Measurements from ENCODE around the gene ALPK3. TPM values are rescaled to one million over a fixed set of nuclear protein-coding genes. Genes with fewer than 3 reads are reported as not detected.

ALPK3 gene
- total RNA-seq, 1 experiment from 2014 or later, result 17.7 TPM

GRCh38 chr15:84846269-84846668 lies 29.1 kb downstream of the ALPK3 start:
- no peak overlapping the region for H3K27ac Mint-ChIP-seq
- no peak overlapping the region for H3K23ac ChIP-seq (ENCODE audit: insufficient read length, low read depth, low read length)
- peaks cover 13 to 27% (median 18%) of the 10 kb centered on the region in 3 experiments for H3K36me3 Mint-ChIP-seq (ENCODE audit: insufficient read depth in 1 of 3, low read depth in 3 of 3)
- DNase-seq, result no peak
- no peak overlapping the region for H2BK12ac ChIP-seq (ENCODE audit: insufficient read length, low read depth, low read length)
- peaks cover under 1 to 2% of the 10 kb centered on the region in 2 experiments; a peak in 2 of 4 replicates for H3K4me1 Mint-ChIP-seq
- TF ChIP-seq, protein P1, sequence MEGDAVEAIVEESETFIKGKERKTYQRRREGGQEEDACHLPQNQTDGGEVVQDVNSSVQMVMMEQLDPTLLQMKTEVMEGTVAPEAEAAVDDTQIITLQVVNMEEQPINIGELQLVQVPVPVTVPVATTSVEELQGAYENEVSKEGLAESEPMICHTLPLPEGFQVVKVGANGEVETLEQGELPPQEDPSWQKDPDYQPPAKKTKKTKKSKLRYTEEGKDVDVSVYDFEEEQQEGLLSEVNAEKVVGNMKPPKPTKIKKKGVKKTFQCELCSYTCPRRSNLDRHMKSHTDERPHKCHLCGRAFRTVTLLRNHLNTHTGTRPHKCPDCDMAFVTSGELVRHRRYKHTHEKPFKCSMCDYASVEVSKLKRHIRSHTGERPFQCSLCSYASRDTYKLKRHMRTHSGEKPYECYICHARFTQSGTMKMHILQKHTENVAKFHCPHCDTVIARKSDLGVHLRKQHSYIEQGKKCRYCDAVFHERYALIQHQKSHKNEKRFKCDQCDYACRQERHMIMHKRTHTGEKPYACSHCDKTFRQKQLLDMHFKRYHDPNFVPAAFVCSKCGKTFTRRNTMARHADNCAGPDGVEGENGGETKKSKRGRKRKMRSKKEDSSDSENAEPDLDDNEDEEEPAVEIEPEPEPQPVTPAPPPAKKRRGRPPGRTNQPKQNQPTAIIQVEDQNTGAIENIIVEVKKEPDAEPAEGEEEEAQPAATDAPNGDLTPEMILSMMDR (conservative IDR thresholded peaks at IDR 0.05), result no peak
- no peak overlapping the region for H4K5ac ChIP-seq (ENCODE audit: insufficient read length, low read depth, low read length)
- no peak overlapping the region for H2BK20ac ChIP-seq (ENCODE audit: low read depth, low read length, poor library complexity, severe bottlenecking)
- H3K9me3 ChIP-seq (ENCODE audit: control insufficient read depth, low read depth, low read length), result no peaks in the 10 kb centered on the region
- H3K4me2 ChIP-seq (ENCODE audit: insufficient read depth, insufficient read length, low read length), result no peak overlapping the region
- no peak overlapping the region for H3K18ac ChIP-seq (ENCODE audit: insufficient read length, low read depth, low read length)
- no peak overlapping the region for H3K56ac ChIP-seq (ENCODE audit: insufficient read length, low read depth, low read length)
- H3K4me3 Mint-ChIP-seq, result no peak overlapping the region
- H4K91ac ChIP-seq (ENCODE audit: insufficient read length, low read depth, low read length), result no peak overlapping the region
- H3K9ac ChIP-seq (ENCODE audit: extremely low read depth, insufficient read length, low read length), result no peak overlapping the region
- no peak overlapping the region for H2BK5ac ChIP-seq (ENCODE audit: insufficient read length, low read length)
- H3T11ph ChIP-seq (ENCODE audit: low read length), result no peak overlapping the region
- H3K9me3 Mint-ChIP-seq, result peaks cover 13 to 15% of the 10 kb centered on the region in 2 experiments
- H3K4me1 ChIP-seq (ENCODE audit: insufficient read depth, low read length), result no peaks in the 10 kb centered on the region
- no peaks in the 10 kb centered on the region for H3K27me3 ChIP-seq (ENCODE audit: insufficient read depth, low read length)
- no peak overlapping the region for H4K8ac ChIP-seq (replicated peaks; ENCODE audit: insufficient read length, low read depth, low read length)
- no peak overlapping the region for H2BK120ac ChIP-seq (ENCODE audit: low read depth, low read length, poor library complexity, severe bottlenecking)
- no peaks in the 10 kb centered on the region for H4K20me1 ChIP-seq (ENCODE audit: control insufficient read depth, insufficient read depth, insufficient read length)
- no peak overlapping the region for H2AK5ac ChIP-seq (ENCODE audit: insufficient read length, low read length)
- H3K79me1 ChIP-seq (ENCODE audit: insufficient read depth, low read depth, low read length, poor library complexity, severe bottlenecking), result peaks cover 3% of the 10 kb centered on the region
- no peak overlapping the region for H2BK15ac ChIP-seq (ENCODE audit: low read depth, low read length)
- H3K4ac ChIP-seq (ENCODE audit: low read depth, low read length), result no peak overlapping the region
- no peaks in the 10 kb centered on the region for H3K23me2 ChIP-seq (ENCODE audit: insufficient read length, low read depth, low read length, poor library complexity, severe bottlenecking)
- H2AFZ ChIP-seq (ENCODE audit: low read length), result no peak overlapping the region
- no peak overlapping the region for H3K14ac ChIP-seq (ENCODE audit: insufficient read depth, low read length)
- no peaks in the 10 kb centered on the region for H3K79me2 ChIP-seq (ENCODE audit: insufficient read depth, low read length)
- H3K27me3 Mint-ChIP-seq (ENCODE audit: low read depth), result no peaks in the 10 kb centered on the region
- H3K27ac ChIP-seq (ENCODE audit: insufficient read length, low read depth, low read length), result no peak overlapping the region
- no CpG with 5 or more reads among the region's 1 CpG for WGBS (ENCODE audit: extremely low coverage, insufficient read length, low lambda C conversion rate)

Data from H9 (cell line).